22Rv1 (cell line): ENCODE data around the gene ADAMTS17.

Experiments used
- CTCF ChIP-seq: fragments of 450-650 bp; IDR thresholded peaks from 2 replicates; pipeline ENCODE4 v1.5.1; 2017; ENCODE audit warnings: mild to moderate bottlenecking
- ZFX ChIP-seq: fragments of 450-650 bp; IDR thresholded peaks from 2 replicates; pipeline ENCODE4 v1.6.1; 2017; ENCODE audit warnings: antibody characterized with exemption, borderline replicate concordance

- no peak for TF ChIP-seq CTCF
- no peak for TF ChIP-seq ZFX
These were observed 136.1 kb downstream of the ADAMTS17 start for GRCh38 chr15:100205549-100206295.
